HAP-1 (cell line): ENCODE results near the gene PRRX1.

Source experiments
- DNase-seq, 2 experiments: peaks; one replicate each; pipeline ENCODE4 v3.0.0-alpha.2; 2016 to 2020; ENCODE audit warnings: low spot score in 2 of 2
- H3K27me3 ChIP-seq: fragments of 250-450 bp; sonication (Bioruptor Pico); 2 replicates; pipeline ENCODE4 v1.5.1; 2020; ENCODE audit warnings: low read depth, mild to moderate bottlenecking, moderate library complexity
- H3K36me3 ChIP-seq: fragments of 250-450 bp; sonication (Bioruptor Pico); replicated peaks from 2 replicates; pipeline ENCODE4 v1.5.1; 2020; ENCODE audit warnings: mild to moderate bottlenecking
- H3K4me1 ChIP-seq: fragments of 250-450 bp; sonication (Bioruptor Pico); 2 replicates; pipeline ENCODE4 v1.5.1; 2020; ENCODE audit warnings: mild to moderate bottlenecking
- H3K4me3 ChIP-seq: fragments of 250-450 bp; sonication (Bioruptor Pico); 2 replicates; pipeline ENCODE4 v1.5.1; 2020; ENCODE audit warnings: mild to moderate bottlenecking, moderate library complexity
- H3K9me3 ChIP-seq: fragments of 250-450 bp; sonication (Bioruptor Pico); 2 replicates; pipeline ENCODE4 v1.5.1; 2020; ENCODE audit warnings: mild to moderate bottlenecking, moderate library complexity
- in situ Hi-C: fragments of 300-500 bp; cut with MboI; formaldehyde crosslinking; loops from 3 replicates; pipeline ENCODE4 v1.14.3; 2020; ENCODE audit warnings: low sequenced_read_pairs, inconsistent platforms, mixed read lengths

Gene PRRX1

DNA sequence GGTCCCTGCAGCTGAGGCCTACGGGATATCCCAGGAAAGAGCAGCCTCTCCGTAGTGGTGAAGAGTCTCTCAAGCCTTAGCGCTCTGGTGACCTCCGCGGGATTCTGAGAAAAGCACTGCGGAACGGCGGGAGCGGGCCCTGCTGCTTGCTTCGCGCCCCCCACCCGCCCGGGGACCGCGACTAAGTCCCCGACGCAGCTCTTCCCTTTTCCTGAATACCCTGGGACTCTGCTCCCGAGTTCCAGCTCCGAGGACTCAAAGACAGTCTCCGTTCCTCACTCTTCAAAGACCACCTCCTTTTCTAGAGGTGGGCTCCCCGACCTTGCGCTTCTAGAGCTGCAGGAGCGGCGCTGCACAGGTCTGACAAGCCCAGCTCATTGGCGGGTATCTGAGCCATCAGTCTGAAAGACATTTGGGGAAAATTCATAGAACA is 3.6 kb upstream of the PRRX1 start:
- no peak for DNase-seq
- Histone ChIP-seq H3K4me1 (peaks cover 13% of the 10 kb centered on the region), H3K4me3 (no peak overlapping the region), H3K27me3 (no peaks in the 10 kb centered on the region), H3K9me3 (no peaks in the 10 kb centered on the region), H3K36me3 (no peaks in the 10 kb centered on the region)
- in situ Hi-C loops, result no loop called here

- H3K9me3 ChIP-seq, result no peaks in the 10 kb centered on the region
- no peaks in the 10 kb centered on the region for H3K27me3 ChIP-seq
- in situ Hi-C loops, result no loop called here
- peaks cover 13% of the 10 kb centered on the region for H3K4me1 ChIP-seq
- no peak overlapping the region for H3K4me3 ChIP-seq
- no peak for DNase-seq
- no peaks in the 10 kb centered on the region for H3K36me3 ChIP-seq
Observed at GRCh38 chr1:170660871-170661645, 2.9 kb upstream of the PRRX1 start.

GRCh38 chr1:170661646-170662411 is 2.1 kb upstream of the PRRX1 start:
- peak in 1 of 2 experiments; percentile 39 for DNase-seq
- Histone ChIP-seq H3K9me3 (no peaks in the 10 kb centered on the region), H3K4me3 (no peak overlapping the region), H3K4me1 (peaks cover 13% of the 10 kb centered on the region), H3K27me3 (no peaks in the 10 kb centered on the region), H3K36me3 (no peaks in the 10 kb centered on the region)
- in situ Hi-C loops, result no loop called here

GRCh38 chr1:170662561-170663403 is 1.1 kb upstream of the PRRX1 start:
- DNase-seq, result no peak
- peaks cover 13% of the 10 kb centered on the region for H3K4me1 ChIP-seq
- in situ Hi-C loops, result no loop called here
- H3K27me3 ChIP-seq, result no peaks in the 10 kb centered on the region
- H3K4me3 ChIP-seq, result no peak overlapping the region
- H3K36me3 ChIP-seq, result no peaks in the 10 kb centered on the region
- H3K9me3 ChIP-seq, result no peaks in the 10 kb centered on the region

GRCh38 chr1:170663404-170664092 is 383 bp upstream of the PRRX1 start:
- Histone ChIP-seq H3K27me3 (no peaks in the 10 kb centered on the region), H3K4me1 (peaks cover 13% of the 10 kb centered on the region), H3K9me3 (no peaks in the 10 kb centered on the region), H3K36me3 (no peaks in the 10 kb centered on the region), H3K4me3 (no peak overlapping the region)
- in situ Hi-C loops, result no loop called here
- DNase-seq, result no peak

- Histone ChIP-seq H3K9me3 (no peaks in the 10 kb centered on the region), H3K4me1 (peaks cover 13% of the 10 kb centered on the region), H3K4me3 (no peak overlapping the region), H3K36me3 (no peaks in the 10 kb centered on the region), H3K27me3 (no peaks in the 10 kb centered on the region)
- in situ Hi-C loops, result no loop called here
- no peak for DNase-seq
Observed at GRCh38 chr1:170664828-170665612, 1.1 kb downstream of the PRRX1 start.

DNA sequence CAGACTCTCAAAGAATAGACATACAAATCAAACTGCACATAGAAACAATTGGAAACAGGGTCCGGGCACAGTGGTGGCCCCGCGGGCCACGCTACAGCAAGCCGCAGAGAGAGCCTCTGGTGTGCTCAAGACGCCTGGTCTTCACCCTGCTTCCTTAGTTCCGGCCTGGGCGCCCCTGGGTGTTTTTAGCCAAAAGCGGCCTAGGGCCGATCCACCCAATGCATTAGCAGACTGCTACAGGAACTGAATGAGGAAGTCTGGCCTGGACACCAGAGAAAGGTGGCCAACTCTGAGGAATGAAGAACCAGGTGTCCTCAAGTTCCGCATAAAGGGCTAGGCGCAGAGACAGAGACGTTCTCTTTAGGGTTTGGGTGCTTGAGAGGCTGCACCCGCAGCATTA is 1.7 kb downstream of the PRRX1 start:
- no peaks in the 10 kb centered on the region for H3K27me3 ChIP-seq
- no peak overlapping the region for H3K4me3 ChIP-seq
- DNase-seq, result no peak
- H3K9me3 ChIP-seq, result no peaks in the 10 kb centered on the region
- H3K4me1 ChIP-seq, result peaks cover 13% of the 10 kb centered on the region
- in situ Hi-C loops, result no loop called here
- H3K36me3 ChIP-seq, result no peaks in the 10 kb centered on the region

DNA sequence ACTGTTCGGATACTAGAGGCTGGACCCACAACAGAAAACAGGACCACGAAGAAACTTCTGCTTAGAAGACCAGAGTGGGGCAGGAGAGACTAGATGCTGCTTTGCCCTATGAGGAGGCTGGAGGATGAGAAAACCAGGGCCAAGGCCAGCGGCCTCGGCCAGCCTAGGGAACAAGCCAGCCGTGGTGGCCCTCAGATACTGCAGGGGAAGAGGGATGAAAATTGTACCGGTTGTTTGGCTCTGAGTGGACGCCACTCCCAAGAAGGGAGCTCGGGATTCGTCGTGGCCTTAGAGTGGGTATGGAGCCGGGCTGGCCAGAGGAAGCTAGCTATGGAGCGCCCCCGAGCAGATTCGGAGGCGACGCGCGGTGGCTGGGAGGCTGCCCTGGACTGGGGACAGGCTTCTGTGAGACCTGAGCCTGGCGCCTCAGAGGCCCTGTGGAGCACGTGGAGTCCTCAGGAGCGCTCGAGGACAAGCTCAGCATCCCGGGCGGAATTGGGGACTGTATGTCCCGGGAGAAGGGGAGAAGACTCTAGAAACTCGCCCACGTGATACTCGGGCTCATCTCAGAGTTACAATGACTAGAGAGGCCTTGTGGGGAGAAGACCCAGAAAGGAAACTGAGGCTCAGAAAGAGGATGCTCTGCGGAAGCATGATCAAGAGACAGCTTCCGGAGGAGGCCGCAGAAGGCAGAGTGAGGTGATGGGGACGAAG is 2.8 kb downstream of the PRRX1 start:
- H3K4me3 ChIP-seq, result no peak overlapping the region
- no peaks in the 10 kb centered on the region for H3K36me3 ChIP-seq
- no peaks in the 10 kb centered on the region for H3K27me3 ChIP-seq
- peaks cover 13% of the 10 kb centered on the region for H3K4me1 ChIP-seq
- in situ Hi-C loops, result no loop called here
- H3K9me3 ChIP-seq, result no peaks in the 10 kb centered on the region
- no peak for DNase-seq

DNA sequence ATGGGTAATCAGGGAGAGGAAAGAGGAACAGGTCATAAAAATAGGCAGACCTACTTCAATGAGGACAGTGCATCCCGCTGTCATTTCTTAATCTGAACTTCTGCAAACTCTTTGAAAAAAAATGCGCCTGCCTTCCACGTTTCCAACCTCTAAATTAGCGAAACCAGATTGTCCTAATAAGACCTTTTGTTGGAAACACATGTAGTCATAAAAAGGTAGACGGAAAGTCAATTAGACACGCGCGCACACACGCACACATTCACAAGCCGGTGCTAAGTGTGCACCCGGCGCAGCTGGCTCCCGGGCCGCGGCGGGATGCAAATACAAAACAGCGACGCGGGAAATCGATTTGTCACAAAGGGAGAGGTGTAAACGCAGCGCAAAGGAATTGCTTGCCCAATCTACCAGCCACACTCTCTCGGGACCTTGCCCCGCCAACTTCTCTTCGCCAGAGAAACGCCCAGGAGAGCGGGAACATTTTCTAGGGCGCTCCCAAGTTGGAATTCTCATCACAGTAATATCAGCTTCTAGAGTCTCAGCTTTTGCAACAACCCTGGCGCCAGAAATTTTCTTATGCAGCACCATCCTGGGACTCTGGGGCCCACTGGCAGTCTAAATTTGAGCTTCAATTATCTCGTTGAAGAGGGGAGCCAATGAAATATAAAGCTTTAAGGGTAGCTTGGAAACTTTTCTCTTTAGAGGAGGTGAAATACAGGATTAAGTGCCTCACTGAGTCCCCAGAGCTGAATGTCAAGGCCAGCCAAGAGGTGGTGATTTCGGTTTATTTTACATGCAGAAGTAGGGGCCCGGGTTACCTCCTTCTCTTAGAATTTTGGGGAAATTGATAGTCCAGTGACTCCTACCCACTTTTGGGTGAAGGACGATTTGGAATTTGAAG is 4.5 kb downstream of the PRRX1 start:
- in situ Hi-C loops, result no loop called here
- no peak overlapping the region for H3K4me3 ChIP-seq

DNA sequence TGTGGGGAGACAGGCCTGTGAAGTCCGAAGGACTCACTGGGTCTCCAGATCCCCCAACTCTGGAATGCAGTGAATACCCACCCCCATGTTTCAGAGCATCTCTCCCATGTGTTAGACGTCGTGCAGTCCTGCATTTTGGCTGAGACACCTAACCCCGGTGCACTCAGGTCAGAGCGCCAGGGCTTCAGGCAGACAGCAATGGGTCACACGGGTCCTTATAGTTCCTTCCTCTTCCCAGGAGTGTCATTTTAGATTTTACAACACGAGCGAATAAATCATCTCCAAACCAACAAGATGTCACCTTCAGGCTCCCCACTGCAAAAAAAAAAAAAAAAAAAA is 5.1 kb downstream of the PRRX1 start:
- Histone ChIP-seq H3K9me3 (no peaks in the 10 kb centered on the region), H3K4me1 (no peaks in the 10 kb centered on the region), H3K27me3 (no peaks in the 10 kb centered on the region), H3K36me3 (no peaks in the 10 kb centered on the region), H3K4me3 (no peak overlapping the region)
- in situ Hi-C loops, result no loop called here
- DNase-seq, result no peak

More for the DNA sequence above, 4.5 kb downstream of the PRRX1 start:
- Histone ChIP-seq H3K27me3 (no peaks in the 10 kb centered on the region), H3K36me3 (no peaks in the 10 kb centered on the region), H3K9me3 (no peaks in the 10 kb centered on the region), H3K4me1 (no peaks in the 10 kb centered on the region)
- peak in 1 of 2 experiments; percentile 29 for DNase-seq

DNA sequence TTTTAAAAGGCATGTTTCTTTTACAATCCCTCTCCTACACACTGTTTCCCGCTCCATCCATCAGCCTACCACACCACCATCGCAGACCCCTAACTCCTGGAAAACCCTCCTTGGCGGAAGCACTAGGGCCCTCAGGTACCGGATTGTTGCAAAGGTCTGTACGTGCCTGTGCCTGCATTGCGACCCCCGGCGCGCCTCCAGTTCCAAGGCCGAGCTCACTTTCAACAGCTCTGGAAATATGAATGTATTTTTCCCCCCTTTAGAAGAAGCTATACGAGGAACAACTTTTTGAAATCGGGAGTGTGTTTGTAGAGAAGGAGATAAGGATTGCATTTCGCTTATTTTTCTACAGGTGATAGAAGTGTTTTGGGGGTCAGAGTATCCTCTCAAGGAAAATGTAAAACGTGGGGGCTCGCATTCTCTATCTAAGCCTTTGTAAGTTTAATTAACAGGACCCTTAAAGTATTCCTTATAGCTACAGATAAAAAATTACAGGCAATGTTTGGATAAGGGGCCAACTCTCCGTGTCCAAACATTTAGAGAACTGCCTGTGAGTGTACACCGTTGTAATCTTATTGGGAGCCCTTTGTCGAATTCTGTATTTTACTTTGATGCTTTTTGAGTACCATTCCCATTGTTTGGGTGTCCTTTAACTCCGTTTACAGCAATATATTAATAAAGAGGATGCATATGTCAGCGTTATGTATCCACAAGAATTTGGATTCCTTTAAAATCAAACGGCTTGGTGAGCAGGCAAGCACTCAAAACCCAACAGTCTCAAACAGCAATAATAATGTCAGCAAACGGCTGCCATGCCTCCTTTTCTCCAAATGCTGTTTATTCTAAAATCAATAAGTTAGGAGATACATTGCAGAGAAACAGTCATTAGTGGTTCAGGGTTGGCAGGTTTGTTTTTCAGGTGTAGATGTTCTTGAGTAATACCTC is 5.9 kb downstream of the PRRX1 start:
- DNase-seq, result no peak
- Histone ChIP-seq H3K9me3 (no peaks in the 10 kb centered on the region), H3K4me1 (no peaks in the 10 kb centered on the region), H3K27me3 (no peaks in the 10 kb centered on the region), H3K36me3 (no peaks in the 10 kb centered on the region), H3K4me3 (no peak overlapping the region)
- in situ Hi-C loops, result no loop called here
